GM12878 (cell line): Measurements from ENCODE around the gene BTBD1.

Experiments used
- BCLAF1 ChIP-seq: fragments of 450-650 bp; IDR thresholded peaks from 2 replicates; pipeline ENCODE4 v1.6.1; 2017; ENCODE audit warnings: antibody characterized with exemption, mild to moderate bottlenecking, moderate library complexity
- CHD2 ChIP-seq: IDR thresholded peaks from 2 replicates; pipeline ENCODE4 v1.6.1; 2011; ENCODE audit warnings: low read depth, low read length, improper control_type of control experiment, borderline replicate concordance
- CTCF ChIP-seq, 3 experiments: IDR thresholded peaks in 2 of 3; conservative IDR thresholded peaks in 1 of 3; 2 replicates each; pipeline ENCODE4 v1.5.1; 2011; ENCODE audit warnings: low read depth in 3 of 3, low read length in 3 of 3, mild to moderate bottlenecking in 3 of 3, control low read depth in 2 of 3, moderate library complexity in 2 of 3, inconsistent platforms in 1 of 3, mixed read lengths in 1 of 3; ENCODE audit not compliant: control insufficient read depth in 2 of 3, insufficient read depth in 1 of 3; ENCODE audit errors: extremely low read depth in 1 of 3
- EP300 ChIP-seq, 2 experiments: fragments of 150-350 bp in 1 of 2; IDR thresholded peaks; 2 replicates each; pipeline ENCODE4 v1.6.1; 2011 to 2012; ENCODE audit warnings: low read depth in 2 of 2, low read length in 2 of 2, borderline replicate concordance in 1 of 2, improper control_type of control experiment in 1 of 2, inconsistent platforms in 1 of 2; ENCODE audit not compliant: control insufficient read depth in 1 of 2
- GABPA ChIP-seq: IDR thresholded peaks from 2 replicates; pipeline ENCODE4 v1.6.1; 2014; ENCODE audit warnings: antibody characterized with exemption, low read depth, mild to moderate bottlenecking, inconsistent platforms
- MEF2A ChIP-seq: IDR thresholded peaks from 2 replicates; pipeline ENCODE4 v1.6.1; 2011; ENCODE audit warnings: low read depth, mild to moderate bottlenecking, low read length, moderate library complexity; ENCODE audit not compliant: insufficient read depth
- MTA2 ChIP-seq: fragments of 450-650 bp; IDR thresholded peaks from 2 replicates; pipeline ENCODE4 v1.6.1; 2016; ENCODE audit warnings: low read depth, mild to moderate bottlenecking, moderate library complexity
- MTA3 ChIP-seq: IDR thresholded peaks from 2 replicates; pipeline ENCODE4 v1.6.1; 2012; ENCODE audit warnings: low read length, inconsistent platforms, borderline replicate concordance
- MXI1 ChIP-seq: fragments of 150-350 bp; IDR thresholded peaks from 2 replicates; pipeline ENCODE4 v1.6.1; 2011; ENCODE audit warnings: low read depth, mild to moderate bottlenecking, inconsistent platforms, low read length, improper control_type of control experiment
- NR2C2 ChIP-seq: IDR thresholded peaks from 2 replicates; pipeline ENCODE4 v1.6.1; 2011; ENCODE audit warnings: borderline replicate concordance, low read depth; ENCODE audit not compliant: control insufficient read depth, insufficient read length
- POLR2A ChIP-seq: IDR thresholded peaks from 2 replicates; pipeline ENCODE4 v1.6.1; 2011; ENCODE audit warnings: low read depth, mild to moderate bottlenecking, low read length
- SIN3A ChIP-seq: IDR thresholded peaks from 2 replicates; pipeline ENCODE4 v1.6.1; 2012; ENCODE audit warnings: low read depth, low read length, improper control_type of control experiment
- USF1 ChIP-seq: IDR thresholded peaks from 2 replicates; pipeline ENCODE4 v1.6.1; 2011; ENCODE audit warnings: borderline replicate concordance, low read depth, mild to moderate bottlenecking, moderate library complexity, mixed read lengths, low read length; ENCODE audit not compliant: insufficient read depth; ENCODE audit errors: extremely low read length
- ZNF687 ChIP-seq: fragments of 450-650 bp; IDR thresholded peaks from 2 replicates; pipeline ENCODE4 v1.6.1; 2017; ENCODE audit warnings: mild to moderate bottlenecking, moderate library complexity

GRCh38 chr15:83114856-83115255, 47.8 kb upstream of the BTBD1 start:
- TF ChIP-seq USF1 (no peak), ZNF687 (no peak), EP300 (IDR thresholded peaks at IDR 0.05; ENCODE audit: borderline replicate concordance in 1 of 2, control insufficient read depth in 1 of 2, low read depth in 2 of 2, low read length in 2 of 2) (no peak), POLR2A (no peak), CTCF (IDR thresholded peaks at IDR 0.05 in 2 of 3, conservative IDR thresholded peaks at IDR 0.05 in 1 of 3; ENCODE audit: control insufficient read depth in 2 of 3, extremely low read depth in 1 of 3, insufficient read depth in 1 of 3, low read depth in 3 of 3, low read length in 3 of 3) (no peak), NR2C2 (no peak), GABPA (no peak), MEF2A (no peak), CHD2 (no peak), BCLAF1 (no peak), MTA3 (no peak), MXI1 (no peak), MTA2 (no peak), SIN3A (no peak)
